DMS153 (cell line): ENCODE data around the gene LAMP1.
"Not testable (repeated sequence)": the region's sequence is repeated elsewhere in the genome, so short reads cannot be mapped to it uniquely, and the experiment has no call there.

Experiments used
- DNase-seq: peaks from one replicate; lab custom pipeline; 2025; lab: John Stamatoyannopoulos, UW

Gene LAMP1

GRCh38 chr13:113327766-113328471, 30.9 kb downstream of the LAMP1 start:
- DNase-seq = no peak

GRCh38 chr13:113328851-113329250, 31.8 kb downstream of the LAMP1 start:
- DNase-seq = no peak

GRCh38 chr13:113329656-113330312, 32.7 kb downstream of the LAMP1 start:
- DNase-seq = no peak

GRCh38 chr13:113332615-113333014, 35.6 kb downstream of the LAMP1 start:
- DNase-seq = no peak

GRCh38 chr13:113333076-113333475, 36.0 kb downstream of the LAMP1 start:
- DNase-seq = no peak

GRCh38 chr13:113337556-113337955, 40.5 kb downstream of the LAMP1 start:
- no peak for DNase-seq

GRCh38 chr13:113337976-113338375, 40.9 kb downstream of the LAMP1 start:
- no peak for DNase-seq

- DNase-seq = no peak
Observed at GRCh38 chr13:113338451-113338850, 41.4 kb downstream of the LAMP1 start.

GRCh38 chr13:113342820-113343691, 46.0 kb downstream of the LAMP1 start:
- DNase-seq = no peak

GRCh38 chr13:113343692-113343968, 46.6 kb downstream of the LAMP1 start:
- no peak for DNase-seq

- no peak for DNase-seq
Observed at GRCh38 chr13:113345486-113345885, 48.4 kb downstream of the LAMP1 start.

GRCh38 chr13:113347736-113348225, 50.7 kb downstream of the LAMP1 start:
- DNase-seq = not testable (repeated sequence)

- DNase-seq = no peak
Observed at GRCh38 chr13:113348591-113348990, 51.6 kb downstream of the LAMP1 start.

- no peak for DNase-seq
Observed at GRCh38 chr13:113349050-113349449, 52.0 kb downstream of the LAMP1 start.

GRCh38 chr13:113349491-113349890, 52.5 kb downstream of the LAMP1 start:
- no peak for DNase-seq

GRCh38 chr13:113350065-113350937, 53.3 kb downstream of the LAMP1 start:
- DNase-seq = no peak

GRCh38 chr13:113350938-113351335, 53.9 kb downstream of the LAMP1 start:
- no peak for DNase-seq

GRCh38 chr13:113351514-113352026, 54.5 kb downstream of the LAMP1 start:
- DNase-seq = no peak

- DNase-seq = no peak
Observed at GRCh38 chr13:113353254-113353653, 56.2 kb downstream of the LAMP1 start.

GRCh38 chr13:113354831-113355610, 58.0 kb downstream of the LAMP1 start:
- DNase-seq = no peak

- no peak for DNase-seq
Observed at GRCh38 chr13:113355621-113356020, 58.6 kb downstream of the LAMP1 start.
